HepG2 (cell line): Measurements from ENCODE around the gene NAPEPLD. TPM values are rescaled to one million over a fixed set of nuclear protein-coding genes. Genes with fewer than 3 reads are reported as not detected.
A peak's percentile ranks its signal among the peaks of the same experiment; 100 is the strongest.

Experiments used
- AGO1 ChIP-seq: fragments of 200-400 bp; formaldehyde crosslinking; IDR thresholded peaks from 2 replicates; pipeline ENCODE4 v1.6.1; 2017; ENCODE audit warnings: mild to moderate bottlenecking, low read depth, low read length, moderate library complexity; ENCODE audit not compliant: poor library complexity, severe bottlenecking
- CHCHD3 ChIP-seq: sonication (generic); formaldehyde crosslinking; IDR thresholded peaks from 2 replicates; pipeline ENCODE4 v1.8.0; 2022; ENCODE audit warnings: mild to moderate bottlenecking, missing genetic modification reagents, moderate library complexity
- CREB3 ChIP-seq: sonication (generic); formaldehyde crosslinking; IDR thresholded peaks from 2 replicates; pipeline ENCODE4 v1.5.0; 2020; ENCODE audit warnings: missing genetic modification reagents
- FOXP4 ChIP-seq: sonication (generic); formaldehyde crosslinking; IDR thresholded peaks from 2 replicates; pipeline ENCODE4 v1.4.0; 2020; ENCODE audit warnings: missing genetic modification reagents
- HNRNPUL1 ChIP-seq: fragments of 200-400 bp; formaldehyde crosslinking; IDR thresholded peaks from 2 replicates; pipeline ENCODE4 v1.6.1; 2017; ENCODE audit warnings: low read depth, mild to moderate bottlenecking, low read length, moderate library complexity
- MEIS1 ChIP-seq: sonication (generic); formaldehyde crosslinking; IDR thresholded peaks from 2 replicates; pipeline ENCODE4 v1.9.0; 2021; ENCODE audit warnings: mild to moderate bottlenecking, missing genetic modification reagents, moderate library complexity, borderline replicate concordance
- NBN ChIP-seq: fragments of 450-650 bp; conservative IDR thresholded peaks from 2 replicates; pipeline ENCODE4 v1.6.1; 2017
- NFRKB ChIP-seq: fragments of 450-650 bp; IDR thresholded peaks from 2 replicates; pipeline ENCODE4 v1.6.1; 2017
- RAD21 ChIP-seq: fragments of 450-650 bp; formaldehyde crosslinking; IDR thresholded peaks from 2 replicates; pipeline ENCODE4 v1.5.0; 2020; ENCODE audit warnings: mild to moderate bottlenecking
- TSC22D2 ChIP-seq: sonication (generic); formaldehyde crosslinking; IDR thresholded peaks from 2 replicates; pipeline ENCODE4 v1.5.1; 2020; ENCODE audit warnings: missing genetic modification reagents, mild to moderate bottlenecking, borderline replicate concordance
- ZNF558 ChIP-seq: sonication (generic); formaldehyde crosslinking; IDR thresholded peaks from 2 replicates; pipeline ENCODE4 v1.9.0; 2022; ENCODE audit warnings: mild to moderate bottlenecking, missing genetic modification reagents, borderline replicate concordance
- ZNF577 ChIP-seq: sonication (generic); formaldehyde crosslinking; IDR thresholded peaks from 2 replicates; pipeline ENCODE4 v1.4.0; 2020; ENCODE audit warnings: mild to moderate bottlenecking, low read depth, missing genetic modification reagents, borderline replicate concordance
- ZSCAN21 ChIP-seq: sonication (generic); formaldehyde crosslinking; IDR thresholded peaks from 2 replicates; pipeline ENCODE4 v1.8.0; 2022; ENCODE audit warnings: mild to moderate bottlenecking, missing genetic modification reagents, moderate library complexity, borderline replicate concordance
- ZSCAN9 ChIP-seq: IDR thresholded peaks from 2 replicates; pipeline ENCODE4 v1.6.1; 2016; ENCODE audit warnings: borderline replicate concordance
- polyA plus RNA-seq, 8 experiments: library from polyadenylated mRNA; depleted of rRNA in 3 of 8; stranded (reverse) in 7 of 8; unstranded in 1 of 8; fragments of >200 nt; fragmentation: Illumina TruSeq in 4 of 8; extraction: Trizol in 4 of 8; gene quantifications; 2 replicates each; pipeline versions ENCODE4 v1.2.1 to v1.2.3, GENCODE V29; 2011 to 2016; ENCODE audit warnings: low read depth in 4 of 8, missing spikeins in 1 of 8, mixed read lengths in 1 of 8; ENCODE audit not compliant: insufficient read depth in 1 of 8
- total RNA-seq, 5 experiments: library from RNA; depleted of rRNA; stranded (reverse); fragments of >200 nt; fragmentation: Illumina TruSeq; extraction: Trizol; gene quantifications; 2 replicates each; pipeline ENCODE4 v1.2.3, GENCODE V29; 2016; ENCODE audit warnings: low read depth in 1 of 5
- TF ChIP-seq, protein P1 (sequence below): sonication (generic); formaldehyde crosslinking; IDR thresholded peaks from 2 replicates; pipeline ENCODE4 v1.5.1; 2020; ENCODE audit warnings: mild to moderate bottlenecking, moderate library complexity, missing genetic modification reagents
- TF ChIP-seq, protein P2 (sequence below): fragments of 450-650 bp; IDR thresholded peaks from 2 replicates; pipeline ENCODE4 v1.6.1; 2017; ENCODE audit warnings: mild to moderate bottlenecking
- TF ChIP-seq, protein P3 (sequence below): sonication (generic); formaldehyde crosslinking; conservative IDR thresholded peaks from 2 replicates; pipeline ENCODE4 v1.4.0; 2020; ENCODE audit warnings: missing genetic modification reagents
- TF ChIP-seq, protein P4 (sequence below): sonication (generic); formaldehyde crosslinking; IDR thresholded peaks from 2 replicates; pipeline ENCODE4 v1.8.1; 2023; ENCODE audit warnings: mild to moderate bottlenecking, inconsistent platforms, moderate library complexity, missing genetic modification reagents, borderline replicate concordance

NAPEPLD gene
- total and polyA plus RNA-seq, 2 of the 13 experiments (the other 11 are each of a cell fraction or from before 2014, with no cell fraction given), result 3.4 to 5.6 TPM

DNA sequence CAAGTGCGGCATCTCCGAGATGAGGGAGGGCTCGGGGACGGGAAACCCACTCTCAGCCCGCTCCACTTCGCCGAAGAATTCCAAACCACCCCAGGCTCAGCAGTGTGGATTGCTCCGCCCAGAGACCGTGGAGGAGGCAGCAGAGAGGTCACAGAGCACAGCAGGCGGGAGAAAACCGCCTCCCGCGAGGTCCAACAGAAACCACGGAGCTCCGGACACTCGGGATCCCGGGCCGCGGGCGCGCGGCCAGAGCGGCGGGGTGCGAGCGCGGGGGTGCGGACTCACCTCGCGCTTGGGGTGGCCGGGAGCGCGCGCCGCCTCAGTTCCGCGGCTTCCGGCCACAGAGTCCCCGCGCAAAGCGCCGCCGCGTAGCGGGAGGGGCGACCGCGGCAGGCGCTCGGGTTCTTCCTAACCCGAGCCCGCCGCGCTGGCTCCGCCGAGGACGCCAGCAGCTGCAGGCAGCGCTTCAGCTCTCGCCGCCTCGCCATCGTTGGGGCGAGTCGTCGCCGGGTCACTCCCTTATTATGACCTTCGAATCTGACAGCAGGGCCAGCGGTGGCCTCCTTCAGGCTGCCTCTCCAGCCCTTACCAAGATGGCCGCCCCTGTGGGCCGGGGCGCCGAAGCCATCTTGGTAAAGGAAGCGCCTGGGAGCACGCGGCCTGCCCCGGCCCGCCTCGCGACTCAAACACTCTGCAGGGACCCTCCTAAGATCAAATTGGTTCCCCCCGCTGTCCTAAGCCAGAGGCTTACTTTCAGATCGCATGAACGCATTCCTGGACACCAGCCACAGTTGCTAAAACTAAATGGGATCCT, at the start of gene NAPEPLD (continued):
- TF ChIP-seq, protein P1, sequence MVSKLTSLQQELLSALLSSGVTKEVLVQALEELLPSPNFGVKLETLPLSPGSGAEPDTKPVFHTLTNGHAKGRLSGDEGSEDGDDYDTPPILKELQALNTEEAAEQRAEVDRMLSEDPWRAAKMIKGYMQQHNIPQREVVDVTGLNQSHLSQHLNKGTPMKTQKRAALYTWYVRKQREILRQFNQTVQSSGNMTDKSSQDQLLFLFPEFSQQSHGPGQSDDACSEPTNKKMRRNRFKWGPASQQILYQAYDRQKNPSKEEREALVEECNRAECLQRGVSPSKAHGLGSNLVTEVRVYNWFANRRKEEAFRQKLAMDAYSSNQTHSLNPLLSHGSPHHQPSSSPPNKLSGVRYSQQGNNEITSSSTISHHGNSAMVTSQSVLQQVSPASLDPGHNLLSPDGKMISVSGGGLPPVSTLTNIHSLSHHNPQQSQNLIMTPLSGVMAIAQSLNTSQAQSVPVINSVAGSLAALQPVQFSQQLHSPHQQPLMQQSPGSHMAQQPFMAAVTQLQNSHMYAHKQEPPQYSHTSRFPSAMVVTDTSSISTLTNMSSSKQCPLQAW (CRISPR knock-in tag), result no peak; the same call in 1 of the 2 replicates
- TF ChIP-seq ZSCAN9, result no peak
- TF ChIP-seq, protein P2, sequence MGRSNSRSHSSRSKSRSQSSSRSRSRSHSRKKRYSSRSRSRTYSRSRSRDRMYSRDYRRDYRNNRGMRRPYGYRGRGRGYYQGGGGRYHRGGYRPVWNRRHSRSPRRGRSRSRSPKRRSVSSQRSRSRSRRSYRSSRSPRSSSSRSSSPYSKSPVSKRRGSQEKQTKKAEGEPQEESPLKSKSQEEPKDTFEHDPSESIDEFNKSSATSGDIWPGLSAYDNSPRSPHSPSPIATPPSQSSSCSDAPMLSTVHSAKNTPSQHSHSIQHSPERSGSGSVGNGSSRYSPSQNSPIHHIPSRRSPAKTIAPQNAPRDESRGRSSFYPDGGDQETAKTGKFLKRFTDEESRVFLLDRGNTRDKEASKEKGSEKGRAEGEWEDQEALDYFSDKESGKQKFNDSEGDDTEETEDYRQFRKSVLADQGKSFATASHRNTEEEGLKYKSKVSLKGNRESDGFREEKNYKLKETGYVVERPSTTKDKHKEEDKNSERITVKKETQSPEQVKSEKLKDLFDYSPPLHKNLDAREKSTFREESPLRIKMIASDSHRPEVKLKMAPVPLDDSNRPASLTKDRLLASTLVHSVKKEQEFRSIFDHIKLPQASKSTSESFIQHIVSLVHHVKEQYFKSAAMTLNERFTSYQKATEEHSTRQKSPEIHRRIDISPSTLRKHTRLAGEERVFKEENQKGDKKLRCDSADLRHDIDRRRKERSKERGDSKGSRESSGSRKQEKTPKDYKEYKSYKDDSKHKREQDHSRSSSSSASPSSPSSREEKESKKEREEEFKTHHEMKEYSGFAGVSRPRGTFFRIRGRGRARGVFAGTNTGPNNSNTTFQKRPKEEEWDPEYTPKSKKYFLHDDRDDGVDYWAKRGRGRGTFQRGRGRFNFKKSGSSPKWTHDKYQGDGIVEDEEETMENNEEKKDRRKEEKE, result no peak
- TF ChIP-seq RAD21, result no peak
- peak; percentile 62; the same call in 1 of the 2 replicates for TF ChIP-seq ZNF558 (CRISPR knock-in tag)
- TF ChIP-seq ZNF577 (CRISPR knock-in tag), result no peak
- TF ChIP-seq HNRNPUL1, result no peak
- TF ChIP-seq CREB3 (CRISPR knock-in tag), result peak; percentile 27; the same call in 1 of the 2 replicates
- no peak for TF ChIP-seq NBN
- TF ChIP-seq NFRKB, result no peak
- TF ChIP-seq, protein P3, sequence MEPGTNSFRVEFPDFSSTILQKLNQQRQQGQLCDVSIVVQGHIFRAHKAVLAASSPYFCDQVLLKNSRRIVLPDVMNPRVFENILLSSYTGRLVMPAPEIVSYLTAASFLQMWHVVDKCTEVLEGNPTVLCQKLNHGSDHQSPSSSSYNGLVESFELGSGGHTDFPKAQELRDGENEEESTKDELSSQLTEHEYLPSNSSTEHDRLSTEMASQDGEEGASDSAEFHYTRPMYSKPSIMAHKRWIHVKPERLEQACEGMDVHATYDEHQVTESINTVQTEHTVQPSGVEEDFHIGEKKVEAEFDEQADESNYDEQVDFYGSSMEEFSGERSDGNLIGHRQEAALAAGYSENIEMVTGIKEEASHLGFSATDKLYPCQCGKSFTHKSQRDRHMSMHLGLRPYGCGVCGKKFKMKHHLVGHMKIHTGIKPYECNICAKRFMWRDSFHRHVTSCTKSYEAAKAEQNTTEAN, result peak; percentile 56; the same call in 1 of the 2 replicates
- no peak for TF ChIP-seq CHCHD3 (CRISPR knock-in tag)
- TF ChIP-seq, protein P4, sequence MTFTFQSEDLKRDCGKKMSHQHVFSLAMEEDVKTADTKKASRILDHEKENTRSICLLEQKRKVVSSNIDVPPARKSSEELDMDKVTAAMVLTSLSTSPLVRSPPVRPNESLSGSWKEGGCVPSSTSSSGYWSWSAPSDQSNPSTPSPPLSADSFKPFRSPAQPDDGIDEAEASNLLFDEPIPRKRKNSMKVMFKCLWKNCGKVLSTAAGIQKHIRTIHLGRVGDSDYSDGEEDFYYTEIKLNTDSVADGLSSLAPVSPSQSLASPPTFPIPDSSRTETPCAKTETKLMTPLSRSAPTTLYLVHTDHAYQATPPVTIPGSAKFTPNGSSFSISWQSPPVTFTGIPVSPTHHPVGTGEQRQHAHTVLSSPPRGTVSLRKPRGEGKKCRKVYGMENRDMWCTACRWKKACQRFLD (CRISPR knock-in tag), result 0 out of 2 replicates have a peak, but pooled peaks have one; percentile 30
- no peak for TF ChIP-seq MEIS1 (CRISPR knock-in tag)
- no peak for TF ChIP-seq AGO1
- no peak for TF ChIP-seq TSC22D2 (CRISPR knock-in tag)
- TF ChIP-seq FOXP4, result 0 out of 2 replicates have a peak, but pooled peaks have one; percentile 13
- no peak; the same call in 1 of the 2 replicates for TF ChIP-seq ZSCAN21 (CRISPR knock-in tag)
